NCI-H1694 treated with DMSO at 0.1 percent for 48 hours (cell line): ENCODE results near the gene TMEM86B.
"Not testable (repeated sequence)": the region's sequence is repeated elsewhere in the genome, so short reads cannot be mapped to it uniquely, and the experiment has no call there.

Source experiments
- DNase-seq: peaks from one replicate; lab custom pipeline; 2025; lab: John Stamatoyannopoulos, UW

Gene TMEM86B

GRCh38 chr19:55220525-55220924 lies 8.0 kb downstream of the TMEM86B start:
- DNase-seq, result no peak

GRCh38 chr19:55216461-55217198 lies 11.9 kb downstream of the TMEM86B start:
- DNase-seq, result peak; percentile 95

- DNase-seq, result no peak
Observed at GRCh38 chr19:55213547-55213946, 15.0 kb downstream of the TMEM86B start.

DNA sequence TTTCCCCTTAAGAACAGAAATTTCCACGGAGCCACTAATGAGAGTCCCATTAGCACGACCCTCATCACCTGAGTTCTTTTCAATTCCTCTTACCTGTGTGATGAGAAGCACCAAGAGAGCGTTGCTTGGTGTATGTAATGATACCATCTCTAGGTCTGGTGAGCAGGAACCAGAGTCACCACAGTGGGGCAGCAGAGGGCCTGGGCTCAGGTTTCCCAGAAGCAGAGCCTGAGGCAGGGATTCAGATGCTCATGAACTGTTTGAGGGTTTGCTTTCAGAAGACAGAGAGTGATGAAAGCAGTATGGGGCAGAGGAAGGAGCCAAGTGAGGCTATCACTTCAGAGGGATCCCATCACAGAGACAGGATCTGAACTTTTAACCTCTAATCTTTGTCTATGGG lies 16.1 kb downstream of the TMEM86B start:
- DNase-seq, result peak; percentile 74

DNA sequence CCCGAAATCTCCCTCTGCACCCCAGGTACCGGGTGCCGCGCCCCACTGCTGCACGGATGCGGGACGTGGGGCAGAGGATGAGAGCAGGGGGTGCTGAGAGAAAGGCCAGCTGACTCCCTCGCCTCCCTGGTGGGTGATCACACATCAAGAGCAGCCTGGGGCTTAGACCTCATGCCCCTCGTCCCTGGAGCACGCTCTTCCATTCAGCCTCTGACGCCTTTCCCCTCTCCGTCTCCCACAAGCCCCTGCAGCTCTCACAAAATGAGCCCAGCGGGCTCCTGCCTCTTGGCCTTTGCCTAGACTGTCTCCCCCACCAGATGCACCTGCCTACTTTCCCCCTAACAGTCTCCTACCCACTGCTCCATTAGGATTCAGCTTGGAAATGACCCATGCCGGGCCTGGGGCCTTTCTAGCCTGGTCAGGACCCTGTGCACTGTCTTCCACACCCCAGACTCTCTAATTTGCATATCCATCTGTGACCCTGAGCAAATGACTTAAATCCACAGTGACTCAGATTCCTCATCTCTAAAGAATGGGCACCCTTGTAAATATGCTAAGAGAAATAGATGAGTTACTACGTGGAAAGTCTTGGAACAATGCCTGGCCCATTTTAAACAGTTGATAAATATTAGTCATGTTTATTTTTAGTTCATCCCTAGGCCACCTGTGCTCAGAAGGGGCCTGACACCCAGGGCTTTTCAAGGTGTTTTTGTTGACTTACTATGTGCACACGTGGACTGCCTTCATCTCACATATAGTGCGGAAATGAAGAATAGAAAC lies 18.7 kb downstream of the TMEM86B start:
- no peak for DNase-seq

DNA sequence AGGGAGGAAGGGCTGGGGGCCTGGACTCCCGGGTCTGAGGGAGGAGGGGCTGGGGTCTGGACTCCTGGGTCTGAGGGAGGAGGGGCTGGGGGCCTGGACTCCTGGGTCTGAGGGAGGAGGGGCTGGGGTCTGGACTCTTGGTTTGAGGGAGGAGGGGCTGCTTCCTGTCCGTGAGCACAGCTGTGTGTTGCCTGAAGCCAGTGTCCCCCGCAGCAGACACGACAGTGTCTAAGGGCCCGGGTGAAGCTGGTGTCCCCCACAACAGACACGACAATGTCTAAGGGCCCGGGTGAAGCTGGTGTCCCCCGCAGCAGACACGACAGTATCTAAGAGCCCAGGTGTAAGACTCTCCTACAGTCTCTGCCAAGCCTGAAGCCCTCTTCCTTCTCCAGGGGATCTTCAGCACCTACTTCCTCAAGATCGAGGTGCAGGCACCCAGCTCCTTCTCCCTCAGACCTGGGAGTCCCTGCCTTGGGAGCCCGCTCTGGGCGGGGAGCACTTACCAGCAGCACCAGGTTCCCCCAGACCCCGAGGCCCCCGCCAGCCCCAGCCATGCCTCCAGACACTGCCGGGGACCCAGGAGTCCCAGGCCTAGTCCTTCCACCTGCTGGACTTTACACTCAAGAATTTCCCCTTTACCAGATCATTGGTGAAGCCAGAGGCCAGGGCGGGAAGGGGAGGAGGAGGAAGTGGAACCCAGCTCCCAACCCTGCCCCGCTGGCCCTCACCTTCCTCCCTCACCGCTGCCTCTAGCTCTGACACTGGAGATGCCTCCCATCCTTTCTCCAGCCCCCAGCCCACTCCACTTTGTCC lies 19.5 kb downstream of the TMEM86B start, which contains the start of gene PTPRH:
PTPRH (minus strand) TSS at position 622 of the 813 bp plus-strand sequence; CDS start at position 554, 68 bp downstream.
- no peak for DNase-seq

- no peak for DNase-seq
Observed at GRCh38 chr19:55206664-55207500, 21.7 kb downstream of the TMEM86B start.

DNA sequence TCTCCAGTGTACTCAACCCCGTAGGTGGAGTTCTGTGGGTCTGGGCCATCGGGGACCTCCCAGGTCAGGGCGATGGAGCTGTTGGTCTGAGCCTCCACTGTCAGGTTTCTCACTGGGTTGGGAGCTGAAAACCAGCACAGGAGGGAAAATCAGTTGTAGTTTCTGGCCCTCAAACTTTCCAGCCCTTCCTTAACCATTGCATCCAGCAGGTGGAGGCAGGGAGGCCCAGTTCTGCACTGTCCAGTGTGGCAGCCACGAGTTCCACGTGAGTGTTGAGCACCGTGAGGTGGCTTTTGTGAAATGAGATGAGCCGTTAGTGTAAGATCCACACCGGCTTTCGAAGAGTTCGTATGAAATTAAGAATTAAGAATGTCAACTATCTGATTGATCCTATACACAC lies 26.4 kb downstream of the TMEM86B start:
- DNase-seq, result not testable (repeated sequence)

- DNase-seq, result no peak
Observed at GRCh38 chr19:55199620-55200204, 28.9 kb downstream of the TMEM86B start.

DNA sequence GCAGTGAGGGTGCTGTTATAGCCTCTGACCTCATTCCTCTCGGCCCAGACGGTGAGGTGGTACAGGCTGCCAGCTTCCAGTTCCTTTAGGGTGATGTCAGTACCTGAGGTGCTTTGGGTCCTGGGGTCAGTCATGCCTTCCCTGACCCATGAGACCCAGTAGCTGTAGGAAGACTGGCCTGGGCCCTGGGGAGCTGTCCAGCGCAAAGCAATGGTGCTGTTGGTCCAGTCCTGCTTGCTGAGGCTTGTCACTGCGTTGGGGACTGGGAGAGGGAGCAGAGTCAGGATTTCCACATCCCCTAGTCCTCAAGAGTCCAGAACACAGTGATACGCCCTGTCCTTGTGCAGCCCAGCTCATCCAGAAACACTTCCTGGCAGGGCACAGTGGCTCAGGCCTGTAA lies 29.9 kb downstream of the TMEM86B start:
- no peak for DNase-seq

GRCh38 chr19:55197528-55197927 lies 31.0 kb downstream of the TMEM86B start:
- no peak for DNase-seq

GRCh38 chr19:55196803-55197202 lies 31.8 kb downstream of the TMEM86B start:
- DNase-seq, result no peak

DNA sequence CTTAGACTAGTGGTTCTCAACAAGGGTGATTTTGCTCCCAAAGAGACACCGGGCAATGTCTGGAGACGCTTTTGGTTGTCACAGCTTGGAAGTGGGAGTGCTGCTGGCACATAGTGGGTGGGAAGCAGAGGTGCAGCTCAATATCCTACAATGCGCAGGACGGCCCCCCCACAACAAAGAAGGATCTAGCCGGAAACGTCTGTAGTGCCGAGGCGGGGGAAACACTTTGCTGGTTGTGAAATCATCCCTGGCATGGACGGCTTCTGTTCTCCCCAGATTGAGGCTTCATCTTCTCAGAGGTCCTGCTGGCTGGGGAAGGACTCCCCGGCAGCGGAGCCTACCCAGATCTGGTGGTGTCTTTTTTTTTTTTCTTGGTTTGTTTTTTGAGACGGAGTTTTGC lies 35.1 kb downstream of the TMEM86B start:
- no peak for DNase-seq

GRCh38 chr19:55189403-55189835 lies 39.1 kb downstream of the TMEM86B start:
- DNase-seq, result no peak

- DNase-seq, result no peak
Observed at GRCh38 chr19:55188625-55189024, 39.9 kb downstream of the TMEM86B start.

- DNase-seq, result no peak
Observed at GRCh38 chr19:55186080-55186479, 42.5 kb downstream of the TMEM86B start.

DNA sequence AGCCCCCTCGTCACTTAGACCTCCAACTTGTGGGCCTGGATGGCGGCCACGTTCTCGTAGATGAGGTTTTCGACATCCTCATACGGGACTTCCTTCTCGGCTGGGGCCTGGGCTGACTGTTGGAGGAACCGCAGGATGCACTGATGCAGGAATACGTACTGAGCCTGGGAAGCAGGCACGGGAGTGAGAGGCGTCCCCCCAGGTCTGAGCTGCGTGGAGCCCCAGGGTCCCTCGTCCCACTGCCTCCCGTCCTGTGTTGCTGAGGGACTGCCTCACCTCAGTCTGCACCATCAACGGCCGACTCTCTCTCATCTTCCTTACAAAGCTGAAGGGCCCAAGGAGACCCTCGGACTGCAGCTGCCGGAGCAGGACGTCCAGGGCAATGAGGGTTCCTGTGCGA lies 46.8 kb downstream of the TMEM86B start:
- DNase-seq, result no peak

DNA sequence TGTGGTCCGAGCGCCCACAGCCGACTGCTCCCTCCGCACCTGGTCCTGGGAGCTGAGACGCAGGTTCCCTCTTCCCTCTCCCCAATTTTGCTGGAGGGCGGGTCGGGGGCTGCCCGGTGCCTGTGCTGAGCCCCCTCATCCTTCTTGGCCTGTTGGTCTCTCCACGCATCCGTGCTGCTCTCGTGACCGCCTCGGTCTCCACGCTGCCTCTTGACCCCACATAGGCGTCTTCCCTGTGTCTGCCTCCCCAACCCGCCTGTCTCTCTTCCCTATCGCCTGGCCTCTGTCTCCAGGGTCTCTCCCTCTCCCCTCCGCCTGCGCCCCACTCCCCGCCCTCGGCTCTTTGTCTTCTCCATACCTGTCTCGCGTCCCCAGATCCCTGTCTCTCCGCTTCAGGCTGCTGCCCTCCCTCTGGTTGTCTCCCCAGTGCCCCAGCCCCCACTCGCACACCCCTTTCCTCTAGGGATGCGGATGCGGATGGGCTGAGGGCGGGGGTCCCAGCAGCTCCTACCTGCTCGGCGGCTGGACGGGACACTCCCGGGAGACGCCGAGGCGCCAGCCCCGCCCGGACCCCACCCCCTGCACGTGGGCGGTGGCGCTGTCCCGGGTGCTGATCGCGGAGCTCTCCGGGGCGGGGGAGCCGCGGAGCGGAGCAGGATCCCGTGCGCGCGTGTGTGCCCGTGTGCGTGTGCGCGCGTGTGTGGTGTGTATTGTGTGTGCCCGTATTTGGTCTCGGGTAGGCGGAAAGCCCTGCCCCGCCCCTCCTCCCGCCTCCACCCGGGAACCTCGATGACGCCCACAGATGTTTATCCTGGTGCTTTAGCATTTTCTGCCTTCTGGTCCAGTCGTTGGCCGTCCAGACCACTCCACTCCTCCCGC lies 48.7 kb downstream of the TMEM86B start, which contains the start of gene SYT5:
SYT5 (minus strand) TSS at position 684 of the 879 bp plus-strand sequence. CDS start 1,248 bp downstream, outside the sequence.
- no peak for DNase-seq

DNA sequence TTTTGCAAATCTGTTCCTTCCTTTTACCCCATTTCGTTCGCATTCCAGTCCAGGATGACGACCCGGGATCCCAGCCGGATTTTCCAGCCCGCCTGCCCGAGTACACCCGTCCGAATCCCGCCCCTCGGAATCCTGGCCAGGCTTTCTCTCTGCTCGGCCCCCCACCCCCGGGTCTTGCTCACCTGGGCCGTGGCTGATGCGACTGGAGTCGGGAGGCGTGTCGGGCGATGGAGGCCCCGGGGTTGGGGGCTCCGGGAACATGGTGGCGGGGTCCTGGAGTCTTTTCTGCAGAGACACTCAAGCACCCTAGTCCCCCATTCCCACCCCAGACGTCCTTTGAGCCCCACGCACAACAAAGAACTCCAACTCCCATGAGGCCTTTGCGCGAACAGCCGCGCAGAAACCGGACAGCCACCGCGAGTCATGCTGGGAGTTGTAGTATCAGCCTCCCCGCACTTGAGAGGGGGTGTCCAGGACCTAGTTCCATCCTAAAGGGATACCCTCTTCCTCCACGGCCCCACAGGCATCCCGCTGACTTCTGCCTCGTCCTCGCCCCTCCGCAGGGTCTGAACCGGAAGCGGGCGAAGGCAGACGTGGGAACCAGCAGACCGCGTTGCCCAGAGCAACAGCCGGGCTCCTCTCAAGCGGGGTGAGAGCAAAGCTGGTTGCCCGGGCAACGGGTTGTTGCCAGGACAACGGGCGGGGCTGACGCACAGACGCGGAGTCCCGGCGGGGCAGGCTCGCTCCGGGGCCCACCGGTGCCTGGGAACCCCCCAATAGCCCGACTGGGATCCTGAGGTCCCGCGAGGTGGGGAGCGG lies 49.6 kb downstream of the TMEM86B start:
- peak; percentile 74 for DNase-seq
